GM19395 (cell line): ENCODE data around the gene TRIM65.
"Not testable (repeated sequence)": the region's sequence is repeated elsewhere in the genome, so short reads cannot be mapped to it uniquely, and the experiment has no call there.

Source experiments
- ATAC-seq: cut with Tn5 transposase; IDR thresholded peaks from one replicate; pipeline ENCODE4 v1.9.1; 2021; ENCODE audit warnings: mild to moderate bottlenecking, moderate library complexity; ENCODE audit not compliant: unreplicated experiment

The TRIM65 gene

GRCh38 chr17:75897160-75898019 lies 639 bp upstream of the TRIM65 start:
- no peak for ATAC-seq

GRCh38 chr17:75895370-75896155 lies 1.2 kb downstream of the TRIM65 start:
- ATAC-seq: no peak

- ATAC-seq: no peak
These were observed 2.6 kb downstream of the TRIM65 start for GRCh38 chr17:75894049-75894733.

GRCh38 chr17:75893305-75894048 lies 3.3 kb downstream of the TRIM65 start:
- no peak for ATAC-seq

- ATAC-seq: no peak
These were observed 4.1 kb downstream of the TRIM65 start for GRCh38 chr17:75892556-75893224.

- no peak for ATAC-seq
These were observed 4.9 kb downstream of the TRIM65 start for GRCh38 chr17:75891605-75892555.

- no peak for ATAC-seq
These were observed 5.6 kb downstream of the TRIM65 start for GRCh38 chr17:75891022-75891604.

- no peak for ATAC-seq
These were observed 7.3 kb downstream of the TRIM65 start for GRCh38 chr17:75889454-75889853.

GRCh38 chr17:75888484-75888883 lies 8.3 kb downstream of the TRIM65 start:
- no peak for ATAC-seq

- ATAC-seq: not testable (repeated sequence)
These were observed 10.9 kb downstream of the TRIM65 start for GRCh38 chr17:75885860-75886259.

GRCh38 chr17:75885431-75885830 lies 11.3 kb downstream of the TRIM65 start:
- ATAC-seq: no peak

GRCh38 chr17:75881678-75882454 lies 14.9 kb downstream of the TRIM65 start:
- no peak for ATAC-seq

- ATAC-seq: no peak
These were observed 16.5 kb downstream of the TRIM65 start for GRCh38 chr17:75880266-75880665.

GRCh38 chr17:75878174-75878998 lies 18.4 kb downstream of the TRIM65 start, which contains the start of gene TRIM47:
Gene TRIM47, minus strand, starts transcription at chr17:75878581. Its CDS starts 33 bp downstream, at chr17:75878548.
- ATAC-seq: no peak

GRCh38 chr17:75877752-75878173 lies 19.0 kb downstream of the TRIM65 start:
- no peak for ATAC-seq

GRCh38 chr17:75876938-75877751 lies 19.6 kb downstream of the TRIM65 start:
- no peak for ATAC-seq
